Karpas-422 (cell line): ENCODE measurements around the gene SERPINA3. TPM values are rescaled to one million over a fixed set of nuclear protein-coding genes. Genes with fewer than 3 reads are reported as not detected.

ENCODE experiments used
- DNase-seq: peaks from one replicate; pipeline ENCODE4 v3.0.0-alpha.2; 2015
- H2AFZ ChIP-seq: fragments of 200-600 bp; sonication (generic); 2 replicates; pipeline ENCODE4 v1.6.1; 2014; ENCODE audit warnings: antibody characterized with exemption, low read length, mixed read lengths
- H3K27ac ChIP-seq: fragments of 200-600 bp; sonication (generic); 2 replicates; pipeline ENCODE4 v1.5.1; 2014; ENCODE audit warnings: mild to moderate bottlenecking, low read length, moderate library complexity
- H3K27me3 ChIP-seq: fragments of 200-600 bp; sonication (generic); 2 replicates; pipeline ENCODE4 v1.6.1; 2014; ENCODE audit warnings: low read length, mixed read lengths
- H3K36me3 ChIP-seq: fragments of 200-600 bp; sonication (generic); 2 replicates; pipeline ENCODE4 v1.6.1; 2014; ENCODE audit warnings: low read length, mixed read lengths; ENCODE audit not compliant: insufficient read depth
- H3K4me1 ChIP-seq: fragments of 200-600 bp; sonication (generic); 2 replicates; pipeline ENCODE4 v1.6.1; 2014; ENCODE audit warnings: mild to moderate bottlenecking, low read length, mixed read lengths
- H3K4me2 ChIP-seq: fragments of 200-600 bp; sonication (generic); 2 replicates; pipeline ENCODE4 v1.6.1; 2014; ENCODE audit warnings: low read length, low read depth, mild to moderate bottlenecking; ENCODE audit not compliant: poor library complexity, severe bottlenecking
- H3K4me3 ChIP-seq: fragments of 200-600 bp; sonication (generic); 2 replicates; pipeline ENCODE4 v1.5.1; 2014; ENCODE audit warnings: mild to moderate bottlenecking, antibody characterized with exemption, low read length, mixed read lengths
- H3K79me2 ChIP-seq: fragments of 200-600 bp; sonication (generic); 2 replicates; pipeline ENCODE4 v1.6.1; 2014; ENCODE audit warnings: mild to moderate bottlenecking, low read length, mixed read lengths
- H3K9ac ChIP-seq: fragments of 200-600 bp; sonication (generic); 2 replicates; pipeline ENCODE4 v1.6.0; 2014; ENCODE audit warnings: low read length
- H3K9me2 ChIP-seq: fragments of 200-600 bp; sonication (generic), shearing (Covaris generic); replicated peaks from 2 replicates; pipeline ENCODE4 v1.6.0; 2014; ENCODE audit warnings: mild to moderate bottlenecking, low read length, moderate library complexity; ENCODE audit not compliant: insufficient read depth
- H3K9me3 ChIP-seq: fragments of 300-700, 200-600 bp; sonication (generic); 2 replicates; pipeline ENCODE4 v1.6.1; 2014; ENCODE audit warnings: low read length, mixed read lengths
- H4K20me1 ChIP-seq: fragments of 200-600 bp; sonication (generic); 2 replicates; pipeline ENCODE4 v1.6.1; 2014; ENCODE audit warnings: mild to moderate bottlenecking, antibody characterized with exemption, low read length, low read depth; ENCODE audit not compliant: insufficient read depth
- total RNA-seq: library from RNA; depleted of rRNA; stranded (reverse); fragments of >200 nt; shearing (Covaris generic); gene quantifications from 2 replicates; pipeline ENCODE4 v1.2.3, GENCODE V29; 2014; ENCODE audit warnings: low replicate concordance

Gene SERPINA3
- total RNA-seq, 1 experiment from 2014 or later = not detected

- no peaks in the 10 kb centered on the region for H3K4me1 ChIP-seq
- H3K9me3 ChIP-seq = no peaks in the 10 kb centered on the region
- H2AFZ ChIP-seq = no peak overlapping the region
- no peaks in the 10 kb centered on the region for H3K36me3 ChIP-seq
- no peak overlapping the region for H3K4me2 ChIP-seq
- H3K79me2 ChIP-seq = no peaks in the 10 kb centered on the region
- no peak overlapping the region for H3K27ac ChIP-seq
- H3K27me3 ChIP-seq = no peaks in the 10 kb centered on the region; the same call in 1 of the 2 replicates
- H3K4me3 ChIP-seq = no peak overlapping the region
- H4K20me1 ChIP-seq = no peaks in the 10 kb centered on the region
- DNase-seq = no peak
- no peak overlapping the region for H3K9ac ChIP-seq
- H3K9me2 ChIP-seq = no peaks in the 10 kb centered on the region
These were observed 31.3 kb downstream of the SERPINA3 start for GRCh38 chr14:94643316-94644101.

- Histone ChIP-seq H4K20me1 (no peaks in the 10 kb centered on the region), H3K79me2 (no peaks in the 10 kb centered on the region), H2AFZ (no peak overlapping the region), H3K9ac (no peak overlapping the region), H3K36me3 (no peaks in the 10 kb centered on the region), H3K4me2 (no peak overlapping the region), H3K9me2 (no peaks in the 10 kb centered on the region), H3K27me3 (no peaks in the 10 kb centered on the region; the same call in 1 of the 2 replicates), H3K4me1 (no peaks in the 10 kb centered on the region), H3K4me3 (no peak overlapping the region), H3K27ac (no peak overlapping the region), H3K9me3 (peaks cover 4% of the 10 kb centered on the region; the same call in 1 of the 2 replicates)
- no peak for DNase-seq
These were observed 31.9 kb downstream of the SERPINA3 start for GRCh38 chr14:94644102-94644535.

GRCh38 chr14:94646066-94646465, 33.9 kb downstream of the SERPINA3 start:
- Histone ChIP-seq H3K9ac (no peak overlapping the region), H3K4me3 (no peak overlapping the region), H3K9me2 (no peaks in the 10 kb centered on the region), H2AFZ (no peak overlapping the region), H4K20me1 (no peaks in the 10 kb centered on the region), H3K27me3 (no peaks in the 10 kb centered on the region; the same call in 1 of the 2 replicates), H3K27ac (no peak overlapping the region), H3K9me3 (peaks cover 4% of the 10 kb centered on the region; the same call in 1 of the 2 replicates), H3K4me1 (no peaks in the 10 kb centered on the region), H3K79me2 (no peaks in the 10 kb centered on the region), H3K4me2 (no peak overlapping the region), H3K36me3 (no peaks in the 10 kb centered on the region)
- no peak for DNase-seq

- H2AFZ ChIP-seq = no peak overlapping the region
These were observed 34.3 kb downstream of the SERPINA3 start for GRCh38 chr14:94646481-94646880.

GRCh38 chr14:94648801-94649200, 36.6 kb downstream of the SERPINA3 start:
- Histone ChIP-seq H3K4me3 (no peak overlapping the region), H3K9me3 (peaks cover 4% of the 10 kb centered on the region; the same call in 1 of the 2 replicates), H3K9me2 (no peaks in the 10 kb centered on the region), H3K27ac (no peak overlapping the region), H3K4me2 (no peak overlapping the region), H3K79me2 (no peaks in the 10 kb centered on the region), H3K4me1 (no peaks in the 10 kb centered on the region), H3K9ac (no peak overlapping the region), H3K36me3 (no peaks in the 10 kb centered on the region), H4K20me1 (no peaks in the 10 kb centered on the region), H3K27me3 (no peaks in the 10 kb centered on the region; the same call in 1 of the 2 replicates), H2AFZ (no peak overlapping the region)
- no peak for DNase-seq

More at GRCh38 chr14:94646481-94646880, 34.3 kb downstream of the SERPINA3 start:
- Histone ChIP-seq H3K9me2 (no peaks in the 10 kb centered on the region), H3K9me3 (peaks cover 4% of the 10 kb centered on the region; the same call in 1 of the 2 replicates), H4K20me1 (no peaks in the 10 kb centered on the region), H3K27ac (no peak overlapping the region), H3K4me1 (no peaks in the 10 kb centered on the region), H3K27me3 (no peaks in the 10 kb centered on the region; the same call in 1 of the 2 replicates), H3K9ac (no peak overlapping the region), H3K4me2 (no peak overlapping the region), H3K36me3 (no peaks in the 10 kb centered on the region), H3K79me2 (no peaks in the 10 kb centered on the region), H3K4me3 (no peak overlapping the region)
- no peak for DNase-seq

GRCh38 chr14:94649543-94650443, 37.6 kb downstream of the SERPINA3 start:
- Histone ChIP-seq H3K4me1 (no peaks in the 10 kb centered on the region), H4K20me1 (no peaks in the 10 kb centered on the region), H3K27me3 (no peaks in the 10 kb centered on the region; the same call in 1 of the 2 replicates), H3K36me3 (no peaks in the 10 kb centered on the region), H3K9ac (no peak overlapping the region), H3K4me2 (no peak overlapping the region), H3K9me2 (no peaks in the 10 kb centered on the region), H2AFZ (no peak overlapping the region), H3K27ac (no peak overlapping the region), H3K4me3 (no peak overlapping the region), H3K79me2 (no peaks in the 10 kb centered on the region), H3K9me3 (peaks cover 4% of the 10 kb centered on the region; the same call in 1 of the 2 replicates)
- no peak for DNase-seq

GRCh38 chr14:94650444-94650775, 38.2 kb downstream of the SERPINA3 start:
- no peak overlapping the region for H3K9ac ChIP-seq
- DNase-seq = no peak

More at GRCh38 chr14:94650444-94650775, 38.2 kb downstream of the SERPINA3 start:
- H3K4me3 ChIP-seq = no peak overlapping the region
- H3K4me2 ChIP-seq = no peak overlapping the region
- no peaks in the 10 kb centered on the region for H3K4me1 ChIP-seq
- no peaks in the 10 kb centered on the region for H3K79me2 ChIP-seq
- H3K9me3 ChIP-seq = peaks cover 4% of the 10 kb centered on the region; the same call in 1 of the 2 replicates
- no peaks in the 10 kb centered on the region for H3K9me2 ChIP-seq
- no peak overlapping the region for H2AFZ ChIP-seq
- H3K27ac ChIP-seq = no peak overlapping the region
- no peaks in the 10 kb centered on the region for H3K36me3 ChIP-seq
- H3K27me3 ChIP-seq = no peaks in the 10 kb centered on the region; the same call in 1 of the 2 replicates
- no peaks in the 10 kb centered on the region for H4K20me1 ChIP-seq
